GM18519 (cell line): ENCODE data around the gene CD300LB.
"Not testable (repeated sequence)": the region's sequence is repeated elsewhere in the genome, so short reads cannot be mapped to it uniquely, and the experiment has no call there.

Experiments
- ATAC-seq: cut with Tn5 transposase; IDR thresholded peaks from one replicate; pipeline ENCODE4 v1.9.1; 2021; ENCODE audit warnings: mild to moderate bottlenecking, moderate library complexity; ENCODE audit not compliant: unreplicated experiment, low FRiP score

Gene CD300LB

GRCh38 chr17:74531231-74531761, at the start of gene CD300LB:
Gene CD300LB (minus strand): TSS chr17:74531475. CDS start chr17:74531350, 125 bp downstream.
- no peak for ATAC-seq

- no peak for ATAC-seq
These were observed 48.6 kb upstream of the CD300LB start for GRCh38 chr17:74579900-74580299.

- no peak for ATAC-seq
These were observed 47.7 kb upstream of the CD300LB start for GRCh38 chr17:74578979-74579378.

- ATAC-seq, result no peak
These were observed 43.3 kb upstream of the CD300LB start for GRCh38 chr17:74574489-74575142.

GRCh38 chr17:74573635-74574034, 42.4 kb upstream of the CD300LB start:
- ATAC-seq, result not testable (repeated sequence)

GRCh38 chr17:74573169-74573568, 41.9 kb upstream of the CD300LB start:
- ATAC-seq, result no peak

GRCh38 chr17:74571621-74572270, 40.5 kb upstream of the CD300LB start:
- no peak for ATAC-seq

GRCh38 chr17:74569020-74570003, 38.0 kb upstream of the CD300LB start:
- ATAC-seq, result no peak

GRCh38 chr17:74568106-74568873, 37.0 kb upstream of the CD300LB start:
- ATAC-seq, result no peak

- no peak for ATAC-seq
These were observed 36.1 kb upstream of the CD300LB start, which contains the start of gene CD300H for GRCh38 chr17:74567397-74567796. Gene CD300H (minus strand): TSS chr17:74567509.

GRCh38 chr17:74566132-74566753, 35.0 kb upstream of the CD300LB start:
- no peak for ATAC-seq

GRCh38 chr17:74565126-74565525, 33.9 kb upstream of the CD300LB start:
- ATAC-seq, result no peak

- no peak for ATAC-seq
These were observed 32.1 kb upstream of the CD300LB start for GRCh38 chr17:74563358-74563757.

- no peak for ATAC-seq
These were observed 30.3 kb upstream of the CD300LB start for GRCh38 chr17:74561586-74561985.

GRCh38 chr17:74558882-74559519, 27.7 kb upstream of the CD300LB start:
- no peak for ATAC-seq

GRCh38 chr17:74558402-74558801, 27.1 kb upstream of the CD300LB start:
- not testable (repeated sequence) for ATAC-seq

- ATAC-seq, result no peak
These were observed 24.2 kb upstream of the CD300LB start for GRCh38 chr17:74555427-74555940.

- ATAC-seq, result no peak
These were observed 23.6 kb upstream of the CD300LB start for GRCh38 chr17:74554909-74555308.

GRCh38 chr17:74552037-74552436, 20.8 kb upstream of the CD300LB start:
- ATAC-seq, result no peak
